ENCODE results near the gene KIAA0513.

KIAA0513 gene

GRCh38 chr16:85062845-85063244, 35.2 kb downstream of the KIAA0513 start:
- Histone ChIP-seq H3K27ac (replicated peaks) (no peak overlapping the region), H3K27me3 (ENCODE audit: insufficient read depth, poor library complexity, severe bottlenecking) (peaks cover 12% of the 10 kb centered on the region), H3K4me3 (replicated peaks; ENCODE audit: insufficient read depth, low read length) (no peak overlapping the region)
- no peak for TF ChIP-seq CTCF (IDR thresholded peaks at IDR 0.05; ENCODE audit: insufficient read depth, low read length)
- TF ChIP-seq GABPA (IDR thresholded peaks at IDR 0.05; ENCODE audit: low read depth): no peak
- no peak for TF ChIP-seq POLR2AphosphoS5 (IDR thresholded peaks at IDR 0.05; ENCODE audit: low read depth)
- no peak for TF ChIP-seq SPI1 (IDR thresholded peaks at IDR 0.05; ENCODE audit: borderline replicate concordance, low read depth)
- TF ChIP-seq REST (IDR thresholded peaks at IDR 0.05; ENCODE audit: insufficient replicate concordance, low read depth): no peak
- DNase-seq (ENCODE audit: low read depth in 1 of 2, low spot score in 1 of 2): no peak

GRCh38 chr16:85064186-85064585, 36.6 kb downstream of the KIAA0513 start:
- TF ChIP-seq GABPA (IDR thresholded peaks at IDR 0.05; ENCODE audit: low read depth) (no peak), SPI1 (IDR thresholded peaks at IDR 0.05; ENCODE audit: borderline replicate concordance, low read depth) (no peak), REST (IDR thresholded peaks at IDR 0.05; ENCODE audit: insufficient replicate concordance, low read depth) (no peak), CTCF (IDR thresholded peaks at IDR 0.05; ENCODE audit: insufficient read depth, low read length) (no peak), POLR2AphosphoS5 (IDR thresholded peaks at IDR 0.05; ENCODE audit: low read depth) (no peak)
- H3K27me3 ChIP-seq (ENCODE audit: insufficient read depth, poor library complexity, severe bottlenecking): peaks cover 9% of the 10 kb centered on the region
- no peak overlapping the region for H3K4me3 ChIP-seq (replicated peaks; ENCODE audit: insufficient read depth, low read length)
- H3K27ac ChIP-seq (replicated peaks): no peak overlapping the region
- no peak for DNase-seq (ENCODE audit: low read depth in 1 of 2, low spot score in 1 of 2)

- TF ChIP-seq REST (IDR thresholded peaks at IDR 0.05; ENCODE audit: insufficient replicate concordance, low read depth): no peak
- no peak for TF ChIP-seq POLR2AphosphoS5 (IDR thresholded peaks at IDR 0.05; ENCODE audit: low read depth)
- no peak for TF ChIP-seq SPI1 (IDR thresholded peaks at IDR 0.05; ENCODE audit: borderline replicate concordance, low read depth)
- TF ChIP-seq GABPA (IDR thresholded peaks at IDR 0.05; ENCODE audit: low read depth): no peak
- TF ChIP-seq CTCF (IDR thresholded peaks at IDR 0.05; ENCODE audit: insufficient read depth, low read length): no peak
- Histone ChIP-seq H3K4me3 (replicated peaks; ENCODE audit: insufficient read depth, low read length) (no peak overlapping the region), H3K27me3 (ENCODE audit: insufficient read depth, poor library complexity, severe bottlenecking) (peaks cover 2% of the 10 kb centered on the region)
Measured at GRCh38 chr16:85065099-85065498, 37.5 kb downstream of the KIAA0513 start.

More at GRCh38 chr16:85065099-85065498, 37.5 kb downstream of the KIAA0513 start:
- H3K27ac ChIP-seq (replicated peaks): no peak overlapping the region
- no peak for DNase-seq (ENCODE audit: low read depth in 1 of 2, low spot score in 1 of 2)
